GM18526 (cell line): ENCODE results near the gene FBLN1.

Experiments used
- POLR2A ChIP-seq: IDR thresholded peaks from 3 replicates; pipeline ENCODE4 v1.6.1; 2011; ENCODE audit not compliant: insufficient read length; ENCODE audit errors: extremely low read depth

Gene FBLN1

DNA sequence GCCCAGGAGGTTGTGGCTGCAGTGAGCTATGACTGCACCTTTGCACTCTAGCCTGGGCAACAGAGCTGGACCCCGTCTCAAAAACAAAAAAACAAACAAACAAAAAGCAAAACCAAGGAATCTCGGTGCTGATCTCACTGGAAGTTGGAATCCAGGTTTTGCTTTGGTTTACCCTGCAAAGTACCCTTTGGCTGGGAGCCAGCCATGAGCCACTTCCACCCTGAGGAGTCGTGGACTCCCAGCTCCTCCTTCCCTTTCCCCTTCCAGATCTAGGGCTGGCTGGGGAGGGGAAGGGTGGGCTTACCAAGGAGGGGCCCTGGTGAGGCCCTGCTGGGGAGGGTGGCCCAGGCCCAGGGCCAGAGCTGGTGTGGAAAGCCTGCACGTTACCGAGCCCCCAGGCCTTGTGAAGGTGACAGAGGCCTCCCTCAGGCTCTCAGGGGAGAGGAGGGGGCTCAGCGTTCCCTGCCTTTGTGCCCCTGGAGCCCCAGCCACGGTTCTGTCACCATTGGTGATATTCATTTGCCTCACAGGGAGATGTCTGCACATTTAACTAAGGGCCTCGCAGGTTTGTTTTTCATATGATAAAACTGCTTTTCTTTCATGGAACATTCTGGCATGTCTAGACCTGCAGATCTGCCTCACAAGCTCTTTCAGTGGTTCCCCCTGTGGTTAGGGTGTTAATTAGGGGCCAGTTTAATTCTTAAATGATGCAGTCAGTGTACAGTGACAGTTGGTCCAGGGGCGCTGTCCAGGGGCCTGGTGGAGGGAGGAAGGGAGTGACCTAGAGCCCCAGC, 29.0 kb downstream of the FBLN1 start:
- TF ChIP-seq POLR2A, result no peak

DNA sequence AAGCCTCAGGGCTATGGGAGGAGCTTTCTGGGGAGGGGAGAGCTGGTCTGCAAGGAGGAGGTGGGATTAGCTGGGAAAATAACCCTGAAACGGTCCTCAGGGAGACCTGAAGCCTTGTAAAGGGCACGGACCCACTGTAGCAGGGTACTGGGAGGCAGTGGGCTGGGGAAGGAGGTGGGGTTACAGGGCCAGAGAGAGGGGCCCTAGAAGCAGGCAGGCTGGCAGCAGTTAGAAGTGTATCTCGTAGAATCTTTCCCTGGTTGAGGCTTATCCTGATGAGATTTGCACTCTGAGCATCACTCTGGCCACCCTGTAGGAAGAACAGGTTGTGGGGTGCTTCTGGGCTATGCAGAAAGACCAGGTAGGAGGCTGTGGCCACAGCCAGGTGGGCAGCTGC, 29.6 kb downstream of the FBLN1 start:
- TF ChIP-seq POLR2A, result no peak

DNA sequence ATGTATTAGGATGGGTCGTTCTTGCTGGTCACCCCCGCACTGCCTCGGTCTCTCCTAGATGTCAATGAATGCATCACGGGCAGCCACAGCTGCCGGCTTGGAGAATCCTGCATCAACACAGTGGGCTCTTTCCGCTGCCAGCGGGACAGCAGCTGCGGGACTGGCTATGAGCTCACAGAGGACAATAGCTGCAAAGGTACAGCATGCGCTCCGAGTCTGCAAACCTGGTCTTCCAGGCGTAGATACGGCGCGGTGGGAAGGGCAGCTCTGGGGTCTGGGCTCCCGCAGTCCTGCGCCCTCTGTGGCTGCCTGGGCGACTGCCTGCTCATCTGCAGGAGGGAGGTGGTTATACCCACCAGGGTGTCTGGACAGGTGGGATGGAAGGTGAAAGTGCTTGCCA, 31.0 kb downstream of the FBLN1 start:
- no peak for TF ChIP-seq POLR2A

DNA sequence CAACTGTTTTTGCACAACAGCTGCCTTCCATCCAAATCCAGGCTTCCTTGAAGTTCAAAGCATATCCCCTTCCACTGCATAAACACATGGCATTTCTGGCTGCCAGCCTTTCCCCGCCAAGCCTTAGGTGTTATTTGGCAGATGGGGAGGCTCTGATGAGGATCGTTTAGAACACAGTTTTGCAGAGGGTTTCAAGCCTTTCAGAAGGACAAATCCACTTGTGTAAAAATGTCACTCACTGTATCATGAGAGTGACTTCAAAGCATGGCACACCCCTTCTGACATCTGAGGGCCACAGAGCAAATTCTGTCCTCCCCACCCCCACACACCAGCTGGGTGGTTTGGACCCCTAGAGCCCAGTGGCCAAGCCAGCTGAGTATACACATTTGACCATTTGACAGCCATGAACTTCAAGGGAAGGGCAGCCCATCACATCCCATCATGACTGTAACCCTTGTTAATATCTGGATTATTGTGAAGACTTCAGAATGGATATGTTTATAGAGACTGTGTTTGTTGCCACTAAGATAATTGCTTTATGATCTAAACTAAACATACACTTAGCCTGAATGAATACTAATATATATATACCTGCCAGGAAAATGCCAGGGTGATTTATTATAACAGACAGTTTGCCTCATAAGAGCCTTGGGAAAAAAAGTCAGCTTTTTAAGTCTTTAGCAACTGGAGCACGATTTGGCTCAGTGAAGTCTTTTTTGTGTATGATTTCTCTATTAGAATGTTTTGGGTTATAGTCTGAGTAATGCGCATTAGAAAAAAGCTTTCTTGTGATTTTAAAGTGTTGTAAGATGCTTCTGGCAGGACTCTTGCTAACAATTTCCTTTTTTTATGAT, 31.9 kb downstream of the FBLN1 start:
- TF ChIP-seq POLR2A, result no peak

DNA sequence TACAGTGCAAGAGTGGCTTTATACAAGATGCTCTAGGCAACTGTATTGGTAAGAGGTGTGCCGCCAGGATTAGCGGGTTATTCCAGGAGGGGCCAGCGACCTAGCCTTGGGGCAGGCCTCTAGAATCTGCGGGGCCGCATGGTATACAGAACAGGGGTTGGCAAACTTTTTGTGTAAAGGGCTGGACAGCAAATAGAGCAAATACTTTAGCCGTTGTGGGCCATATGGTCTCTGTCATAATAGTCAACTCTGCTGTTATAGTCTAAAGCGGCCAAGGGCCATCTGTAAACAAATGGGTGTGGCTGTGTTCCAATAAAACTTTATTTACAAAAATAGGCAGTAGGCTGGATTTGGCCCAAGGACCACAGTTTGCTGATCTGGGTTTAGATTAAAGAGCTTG, 32.6 kb downstream of the FBLN1 start:
- no peak for TF ChIP-seq POLR2A

DNA sequence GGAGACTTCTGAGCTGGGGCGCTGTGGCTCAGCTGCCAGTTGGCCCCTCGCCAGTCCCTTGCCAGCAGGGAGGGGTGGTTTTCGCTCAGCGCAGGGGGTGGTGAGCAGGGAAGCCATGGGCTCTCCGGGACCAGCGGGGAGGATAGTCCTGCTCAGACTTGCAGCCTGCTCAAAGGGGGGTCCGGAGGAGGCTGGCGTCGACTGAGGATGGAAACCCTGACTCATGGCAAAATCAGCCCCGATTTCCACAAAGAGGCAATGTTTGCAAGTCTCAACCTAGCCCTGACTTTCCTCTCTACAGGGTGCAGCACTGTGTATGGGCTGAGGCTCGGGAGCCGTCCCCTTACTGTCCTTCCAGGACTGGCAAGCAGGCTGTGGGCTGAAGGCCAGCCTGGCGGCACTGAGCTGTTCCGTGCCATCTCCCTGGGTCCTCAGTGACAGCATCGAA, 35.1 kb downstream of the FBLN1 start:
- no peak for TF ChIP-seq POLR2A

DNA sequence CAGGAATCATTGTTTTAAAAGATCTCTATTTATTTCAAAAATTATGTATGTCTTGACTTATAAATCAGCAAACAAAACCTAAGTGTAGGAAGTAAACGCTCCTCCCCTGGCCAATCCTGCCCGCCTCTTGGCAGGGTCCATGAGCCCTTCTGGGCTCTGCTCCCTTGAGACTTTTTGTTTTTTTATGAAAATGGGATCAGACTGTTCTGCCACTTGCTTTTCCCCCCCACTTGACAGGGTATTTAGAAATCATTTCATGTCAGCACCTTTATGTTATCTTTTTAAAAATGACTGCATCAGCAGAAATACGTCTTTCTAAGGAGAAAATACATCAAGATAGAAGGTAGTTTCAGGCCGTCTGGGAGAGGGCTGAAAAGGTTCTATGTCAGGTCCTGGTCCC, 35.6 kb downstream of the FBLN1 start:
- no peak for TF ChIP-seq POLR2A

DNA sequence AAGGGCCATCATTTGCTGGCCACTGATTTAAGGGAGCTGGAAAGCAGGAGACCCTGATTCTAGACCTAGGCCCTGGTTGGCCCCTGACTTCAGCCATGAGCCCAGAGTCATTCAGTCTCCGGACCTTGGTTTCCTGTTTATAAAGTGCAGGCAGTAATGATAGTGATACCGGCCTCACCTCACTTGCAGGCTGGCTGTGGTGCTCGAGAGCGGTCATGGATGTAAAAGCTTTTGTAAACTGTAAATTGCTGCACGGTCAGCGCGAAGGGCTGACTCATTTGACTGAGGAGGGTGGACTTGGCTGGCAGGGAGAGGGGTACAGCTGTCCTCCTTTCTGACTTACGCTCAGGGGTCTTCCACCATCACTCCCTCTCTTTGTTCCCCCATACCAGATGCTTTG, 37.4 kb downstream of the FBLN1 start:
- TF ChIP-seq POLR2A, result no peak

DNA sequence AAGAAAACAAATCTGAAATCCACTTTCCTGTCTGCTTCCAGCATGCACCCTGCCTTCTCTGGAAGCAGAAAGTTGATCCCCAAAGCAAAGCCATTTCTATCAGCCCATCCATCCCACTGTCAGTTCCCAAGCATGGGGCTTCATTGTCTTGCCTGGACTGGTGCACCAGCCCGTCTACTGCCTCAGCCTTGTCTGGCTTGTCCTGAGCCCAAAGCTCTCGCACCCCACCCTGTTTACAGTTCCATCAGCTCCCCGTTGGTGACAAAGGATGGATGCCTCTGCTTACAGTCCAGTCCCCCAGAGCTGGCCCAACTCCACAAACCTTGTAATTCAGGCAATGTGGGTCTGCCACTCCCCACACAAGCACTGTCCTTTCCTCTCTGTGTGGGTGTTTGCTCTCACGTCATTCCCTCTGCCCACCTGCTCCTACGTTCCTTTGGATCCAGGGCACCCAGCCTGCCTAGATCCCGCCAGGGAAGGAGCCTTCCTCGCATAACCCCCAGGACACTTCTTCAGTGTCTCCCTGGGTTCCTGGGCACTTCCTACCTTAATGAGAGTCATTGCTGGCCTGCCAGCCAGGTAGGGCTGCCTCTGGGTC, 38.8 kb downstream of the FBLN1 start:
- no peak for TF ChIP-seq POLR2A

DNA sequence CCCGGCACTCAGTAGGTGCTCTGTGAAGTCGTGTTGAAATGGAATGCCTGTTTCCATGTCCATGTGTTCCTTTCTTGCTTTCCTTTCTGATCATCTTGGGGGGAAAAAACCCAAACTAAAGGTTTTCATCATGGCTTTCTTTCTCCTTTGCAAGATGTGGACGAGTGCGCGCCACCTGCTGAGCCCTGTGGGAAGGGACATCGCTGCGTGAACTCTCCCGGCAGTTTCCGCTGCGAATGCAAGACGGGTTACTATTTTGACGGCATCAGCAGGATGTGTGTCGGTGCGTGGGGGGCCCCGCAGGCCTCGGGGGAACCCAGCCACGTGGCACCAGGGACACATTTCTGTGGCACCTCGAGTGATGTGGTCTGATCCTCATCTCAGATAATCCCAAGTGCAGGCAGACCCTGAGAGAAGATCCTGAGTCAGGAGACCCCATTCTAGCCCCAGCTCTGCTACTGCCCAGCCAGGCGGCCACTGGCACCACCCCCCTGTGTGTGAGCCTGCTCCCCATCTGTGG, 39.4 kb downstream of the FBLN1 start:
- TF ChIP-seq POLR2A, result no peak

DNA sequence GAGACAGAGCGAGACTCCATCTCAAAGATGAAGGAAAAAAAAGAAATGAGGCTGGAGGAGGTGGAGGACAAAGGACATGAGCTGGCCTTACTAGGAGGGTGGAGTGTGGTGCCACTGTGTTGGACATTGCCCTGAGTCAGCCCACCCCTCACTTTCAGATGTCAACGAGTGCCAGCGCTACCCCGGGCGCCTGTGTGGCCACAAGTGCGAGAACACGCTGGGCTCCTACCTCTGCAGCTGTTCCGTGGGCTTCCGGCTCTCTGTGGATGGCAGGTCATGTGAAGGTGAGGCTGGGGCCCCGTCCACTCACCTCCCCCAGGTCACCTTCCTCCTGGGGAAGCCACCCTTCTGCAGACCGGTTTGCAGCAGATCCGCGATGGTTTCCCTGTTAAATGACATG, 40.6 kb downstream of the FBLN1 start:
- TF ChIP-seq POLR2A, result no peak

DNA sequence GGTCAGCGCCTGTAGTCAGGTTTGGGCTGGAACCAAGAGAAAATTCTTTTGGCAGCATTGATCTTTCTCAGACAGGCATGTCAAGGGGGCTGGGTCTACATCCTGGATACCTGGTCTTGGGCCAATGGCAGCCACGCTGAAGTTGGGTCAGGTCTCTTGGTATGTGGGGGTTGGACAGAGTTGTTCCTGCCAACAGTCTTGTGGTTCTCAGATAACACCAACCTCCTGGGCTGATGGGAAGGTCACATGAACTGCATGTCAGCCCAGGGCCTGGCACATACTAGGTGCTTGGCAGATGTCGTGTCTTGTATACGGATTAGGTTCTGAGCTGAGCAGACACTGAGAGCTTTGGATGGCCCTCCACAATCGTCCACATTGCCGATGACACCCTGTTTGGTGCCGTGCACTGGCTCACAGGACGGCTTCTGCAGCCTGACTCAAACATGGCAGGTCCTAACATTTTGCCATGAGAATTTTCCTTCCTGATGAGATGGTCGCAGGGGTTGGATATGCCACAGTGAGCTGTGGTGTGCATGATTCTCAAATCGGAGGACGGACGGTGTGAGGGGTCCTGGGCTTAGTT, 42.0 kb downstream of the FBLN1 start:
- no peak for TF ChIP-seq POLR2A

DNA sequence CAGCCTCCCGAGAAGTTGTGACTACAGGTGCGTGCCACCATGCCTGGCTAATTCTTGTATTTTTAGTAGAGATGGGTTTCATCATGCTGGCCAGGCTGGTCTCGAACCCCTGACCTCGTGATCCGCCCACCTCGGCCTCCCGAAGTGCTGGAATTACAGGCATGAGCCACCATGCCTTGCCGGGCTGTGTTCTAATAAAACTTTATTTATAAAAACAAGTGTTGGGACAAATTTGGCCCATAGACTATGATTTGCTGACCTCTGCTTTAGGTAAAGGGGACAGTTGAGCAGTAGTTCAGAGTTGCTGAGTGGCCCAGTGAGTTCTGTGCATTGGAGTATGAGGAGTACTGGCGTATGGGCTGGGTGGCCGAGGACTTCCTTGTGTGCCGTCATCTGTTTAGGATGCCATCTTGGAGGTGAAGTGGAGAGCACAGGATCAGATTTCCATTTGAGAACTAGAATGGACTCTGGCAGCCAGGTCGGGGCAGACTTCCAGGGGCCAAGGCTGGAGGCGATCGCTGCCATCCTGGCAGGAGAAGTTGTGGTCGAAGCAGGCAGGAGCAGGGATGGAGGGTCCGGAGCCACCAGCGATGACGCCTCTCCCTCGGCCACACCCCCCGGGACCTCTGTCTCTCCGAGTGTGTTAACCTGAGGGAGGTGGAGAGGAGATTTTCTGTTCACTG, 43.8 kb downstream of the FBLN1 start:
- TF ChIP-seq POLR2A, result no peak

DNA sequence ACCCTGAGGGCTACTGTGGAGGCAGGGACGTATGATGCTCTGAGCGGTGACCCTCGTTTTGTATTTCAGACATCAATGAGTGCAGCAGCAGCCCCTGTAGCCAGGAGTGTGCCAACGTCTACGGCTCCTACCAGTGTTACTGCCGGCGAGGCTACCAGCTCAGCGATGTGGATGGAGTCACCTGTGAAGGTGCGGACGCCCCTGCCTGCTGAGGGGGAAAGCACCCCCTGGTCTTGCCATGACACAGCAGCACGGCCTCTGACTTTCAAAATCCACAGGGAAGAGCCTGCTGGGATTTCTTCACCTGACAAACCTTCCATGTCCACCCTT, 44.3 kb downstream of the FBLN1 start:
- no peak for TF ChIP-seq POLR2A

DNA sequence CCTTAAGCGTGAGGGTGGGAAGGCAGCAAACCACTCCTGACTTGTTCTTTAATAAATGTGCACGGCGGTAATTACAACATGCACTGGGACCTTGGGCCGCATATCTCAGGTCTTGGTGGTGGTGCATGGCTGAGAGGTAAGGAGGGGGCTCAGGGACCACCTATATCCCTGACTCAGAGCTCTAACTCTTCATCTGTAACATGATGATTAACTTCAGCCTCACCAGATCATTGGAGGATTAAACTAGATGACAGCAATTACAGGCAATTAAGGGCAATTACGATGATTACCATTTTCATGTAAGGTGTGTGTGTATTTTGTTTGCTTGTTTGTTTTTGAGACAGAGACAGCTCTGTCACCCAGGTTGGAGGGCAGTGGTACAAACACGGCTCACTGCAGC, 45.0 kb downstream of the FBLN1 start:
- TF ChIP-seq POLR2A, result no peak
